HepG2 (cell line): ENCODE measurements around the gene MSH3. TPM values are rescaled to one million over a fixed set of nuclear protein-coding genes. Genes with fewer than 3 reads are reported as not detected.

Experiments used
- ATAD3A ChIP-seq: sonication (generic); formaldehyde crosslinking; IDR thresholded peaks from 2 replicates; pipeline ENCODE4 v1.4.0; 2020; ENCODE audit warnings: missing genetic modification reagents
- CHD2 ChIP-seq: IDR thresholded peaks from 2 replicates; pipeline ENCODE4 v1.6.1; 2011; ENCODE audit warnings: low read depth, low read length, improper control_type of control experiment
- ELF3 ChIP-seq: IDR thresholded peaks from 2 replicates; pipeline ENCODE4 v1.6.1; 2016; ENCODE audit warnings: missing genetic modification reagents, missing compliant biosample characterization
- ETV5 ChIP-seq: IDR thresholded peaks from 2 replicates; pipeline ENCODE4 v1.6.1; 2018; ENCODE audit warnings: missing biosample characterization, missing genetic modification reagents, inconsistent platforms, borderline replicate concordance
- JUN ChIP-seq: sonication (generic); formaldehyde crosslinking; IDR thresholded peaks from 2 replicates; pipeline ENCODE4 v1.4.0; 2020; ENCODE audit warnings: mild to moderate bottlenecking, missing genetic modification reagents
- MIER3 ChIP-seq: IDR thresholded peaks from 2 replicates; pipeline ENCODE4 v1.6.1; 2016; ENCODE audit warnings: missing compliant biosample characterization, borderline replicate concordance
- RXRB ChIP-seq: IDR thresholded peaks from 2 replicates; pipeline ENCODE4 v1.6.1; 2016; ENCODE audit warnings: borderline replicate concordance, missing genetic modification reagents, missing compliant biosample characterization
- SALL1 ChIP-seq: sonication (generic); formaldehyde crosslinking; IDR thresholded peaks from 2 replicates; pipeline ENCODE4 v1.8.0; 2022; ENCODE audit warnings: mild to moderate bottlenecking, missing genetic modification reagents
- ZBTB46 ChIP-seq: sonication (generic); formaldehyde crosslinking; IDR thresholded peaks from 2 replicates; pipeline ENCODE4 v1.4.0; 2020; ENCODE audit warnings: mild to moderate bottlenecking, missing genetic modification reagents, borderline replicate concordance
- ZMYM3 ChIP-seq: sonication (generic); formaldehyde crosslinking; IDR thresholded peaks from 2 replicates; pipeline ENCODE4 v1.5.1; 2020; ENCODE audit warnings: mild to moderate bottlenecking, missing genetic modification reagents
- ZNF367 ChIP-seq: sonication (generic); formaldehyde crosslinking; IDR thresholded peaks from 2 replicates; pipeline ENCODE4 v1.4.0; 2020; ENCODE audit warnings: missing genetic modification reagents, borderline replicate concordance
- ZNF614 ChIP-seq: IDR thresholded peaks from 2 replicates; pipeline ENCODE4 v1.6.1; 2018; ENCODE audit warnings: missing biosample characterization, missing genetic modification reagents, inconsistent platforms, borderline replicate concordance
- ZNF720 ChIP-seq: sonication (generic); formaldehyde crosslinking; IDR thresholded peaks from 2 replicates; pipeline ENCODE4 v1.4.0; 2020; ENCODE audit warnings: missing genetic modification reagents
- ZNF746 ChIP-seq: sonication (generic); formaldehyde crosslinking; IDR thresholded peaks from 2 replicates; pipeline ENCODE4 v1.8.0; 2022; ENCODE audit warnings: mild to moderate bottlenecking, missing genetic modification reagents
- polyA plus RNA-seq, 8 experiments: library from polyadenylated mRNA; depleted of rRNA in 3 of 8; stranded (reverse) in 7 of 8; unstranded in 1 of 8; fragments of >200 nt; fragmentation: Illumina TruSeq in 4 of 8; extraction: Trizol in 4 of 8; gene quantifications; 2 replicates each; pipeline versions ENCODE4 v1.2.1 to v1.2.3, GENCODE V29; 2011 to 2016; ENCODE audit warnings: low read depth in 4 of 8, missing spikeins in 1 of 8, mixed read lengths in 1 of 8; ENCODE audit not compliant: insufficient read depth in 1 of 8
- total RNA-seq, 5 experiments: library from RNA; depleted of rRNA; stranded (reverse); fragments of >200 nt; fragmentation: Illumina TruSeq; extraction: Trizol; gene quantifications; 2 replicates each; pipeline ENCODE4 v1.2.3, GENCODE V29; 2016; ENCODE audit warnings: low read depth in 1 of 5
- TF ChIP-seq, protein P1 (sequence below): sonication (generic); formaldehyde crosslinking; IDR thresholded peaks from 2 replicates; pipeline ENCODE4 v1.5.0; 2020; ENCODE audit warnings: mild to moderate bottlenecking, missing genetic modification reagents, borderline replicate concordance
- TF ChIP-seq, protein P2 (sequence below): sonication (generic); formaldehyde crosslinking; IDR thresholded peaks from 2 replicates; pipeline ENCODE4 v1.4.0; 2020; ENCODE audit warnings: missing genetic modification reagents

Gene MSH3
- total and polyA plus RNA-seq, 2 of the 13 experiments (the other 11 are each of a cell fraction or from before 2014, with no cell fraction given) = 4.0 to 16.4 TPM

DNA sequence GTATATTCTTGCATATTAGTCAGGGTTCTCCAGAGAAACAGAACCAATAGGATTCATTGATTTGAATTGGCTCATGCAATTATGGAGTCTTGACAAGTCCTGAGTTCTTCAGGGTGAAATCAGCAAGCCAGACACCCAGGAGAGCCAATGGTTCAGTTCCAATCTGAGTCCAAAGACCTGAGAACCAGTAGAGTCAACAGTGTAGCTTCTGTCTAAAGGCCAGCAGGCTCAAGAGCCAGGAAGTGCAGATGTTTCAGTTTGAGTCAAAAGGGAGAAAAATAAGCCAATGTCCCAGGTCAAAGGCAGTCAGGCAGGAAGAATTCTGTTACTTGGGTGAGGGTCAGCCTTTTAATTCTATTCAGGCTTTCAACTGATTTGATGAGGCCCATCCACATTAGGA lies 46.6 kb upstream of the MSH3 start (continued):
- TF ChIP-seq ZNF614 (CRISPR knock-in tag) (0 out of 2 replicates have a peak, but pooled peaks have one; percentile 59), ETV5 (CRISPR knock-in tag) (peak; percentile 60; the same call in 1 of the 2 replicates), ZBTB46 (CRISPR knock-in tag) (no peak), SALL1 (CRISPR knock-in tag) (peak; percentile 39; the same call in 1 of the 2 replicates), MIER3 (CRISPR knock-in tag) (0 out of 2 replicates have a peak, but pooled peaks have one; percentile 48), RXRB (CRISPR knock-in tag) (peak; percentile 53; the same call in 1 of the 2 replicates), ZNF720 (CRISPR knock-in tag) (no peak), ELF3 (CRISPR knock-in tag) (peak; percentile 66; the same call in 1 of the 2 replicates), ATAD3A (CRISPR knock-in tag) (no peak), ZNF367 (no peak), CHD2 (no peak), JUN (CRISPR knock-in tag) (no peak), ZNF746 (CRISPR knock-in tag) (no peak), ZMYM3 (CRISPR knock-in tag) (0 out of 2 replicates have a peak, but pooled peaks have one; percentile 47)
- TF ChIP-seq, protein P1, sequence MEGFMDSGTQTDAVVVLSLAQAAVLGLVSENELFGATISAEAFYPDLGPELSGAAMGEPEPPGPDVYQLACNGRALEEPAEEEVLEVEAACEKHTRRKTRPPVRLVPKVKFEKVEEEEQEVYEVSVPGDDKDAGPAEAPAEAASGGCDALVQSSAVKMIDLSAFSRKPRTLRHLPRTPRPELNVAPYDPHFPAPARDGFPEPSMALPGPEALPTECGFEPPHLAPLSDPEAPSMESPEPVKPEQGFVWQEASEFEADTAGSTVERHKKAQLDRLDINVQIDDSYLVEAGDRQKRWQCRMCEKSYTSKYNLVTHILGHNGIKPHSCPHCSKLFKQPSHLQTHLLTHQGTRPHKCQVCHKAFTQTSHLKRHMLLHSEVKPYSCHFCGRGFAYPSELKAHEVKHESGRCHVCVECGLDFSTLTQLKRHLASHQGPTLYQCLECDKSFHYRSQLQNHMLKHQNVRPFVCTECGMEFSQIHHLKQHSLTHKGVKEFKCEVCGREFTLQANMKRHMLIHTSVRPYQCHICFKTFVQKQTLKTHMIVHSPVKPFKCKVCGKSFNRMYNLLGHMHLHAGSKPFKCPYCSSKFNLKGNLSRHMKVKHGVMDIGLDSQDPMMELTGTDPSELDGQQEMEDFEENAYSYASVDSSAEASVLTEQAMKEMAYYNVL = peak; percentile 37; the same call in 1 of the 2 replicates
- TF ChIP-seq, protein P2, sequence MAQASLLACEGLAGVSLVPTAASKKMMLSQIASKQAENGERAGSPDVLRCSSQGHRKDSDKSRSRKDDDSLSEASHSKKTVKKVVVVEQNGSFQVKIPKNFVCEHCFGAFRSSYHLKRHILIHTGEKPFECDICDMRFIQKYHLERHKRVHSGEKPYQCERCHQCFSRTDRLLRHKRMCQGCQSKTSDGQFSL = no peak
